CD4-positive, alpha-beta T cell treated with Interleukin-6 for 4 hours (primary cell): ENCODE data around the gene SARM1.

ENCODE experiments used
- DNase-seq: peaks from one replicate; pipeline ENCODE4 v3.0.0-alpha.2; 2020; ENCODE audit warnings: mixed read lengths

The SARM1 gene

GRCh38 chr17:28342313-28342712, 29.2 kb upstream of the SARM1 start:
- no peak for DNase-seq

DNA sequence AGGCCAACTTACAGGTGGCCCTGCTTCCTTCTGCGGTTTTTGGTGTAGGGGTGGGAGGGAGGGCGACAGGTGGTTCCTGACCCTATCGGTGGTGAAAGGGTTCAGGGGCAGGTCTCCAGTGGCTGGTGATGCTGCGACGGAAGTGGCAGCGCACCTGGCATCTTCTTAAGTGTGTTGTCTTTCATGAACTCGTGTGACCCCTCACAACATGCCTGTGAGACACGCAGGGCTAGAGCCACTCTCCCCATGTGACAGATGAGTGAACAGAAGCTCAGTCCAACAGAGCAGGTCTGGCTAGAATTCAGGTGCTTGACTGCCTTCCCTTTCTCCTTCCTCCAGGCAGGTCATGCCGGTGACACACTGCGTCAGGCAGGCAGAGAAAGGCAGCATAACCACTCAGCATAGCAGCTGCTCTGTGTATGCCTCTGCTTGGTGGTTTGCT, 28.0 kb upstream of the SARM1 start:
- DNase-seq, result no peak

DNA sequence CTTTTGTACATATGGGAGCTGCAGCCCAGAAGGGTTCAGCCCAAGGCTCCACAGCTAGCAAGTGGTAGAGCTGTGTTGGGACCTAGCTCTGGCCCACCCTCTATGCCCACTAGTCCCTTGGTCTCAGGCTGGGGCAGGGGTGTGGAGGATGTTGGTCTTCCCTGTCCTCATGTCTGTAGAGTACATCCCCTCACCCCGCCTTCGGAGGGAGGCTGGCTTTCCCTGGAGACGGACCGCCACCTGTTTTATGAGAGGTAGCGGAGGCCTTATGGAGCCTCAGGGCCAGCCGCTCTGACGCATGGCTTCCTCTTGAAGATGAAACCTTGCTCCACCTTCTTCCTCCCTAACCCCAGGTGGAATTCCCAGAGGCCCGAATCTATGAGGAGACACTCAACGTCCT, 27.5 kb upstream of the SARM1 start:
- DNase-seq, result no peak

DNA sequence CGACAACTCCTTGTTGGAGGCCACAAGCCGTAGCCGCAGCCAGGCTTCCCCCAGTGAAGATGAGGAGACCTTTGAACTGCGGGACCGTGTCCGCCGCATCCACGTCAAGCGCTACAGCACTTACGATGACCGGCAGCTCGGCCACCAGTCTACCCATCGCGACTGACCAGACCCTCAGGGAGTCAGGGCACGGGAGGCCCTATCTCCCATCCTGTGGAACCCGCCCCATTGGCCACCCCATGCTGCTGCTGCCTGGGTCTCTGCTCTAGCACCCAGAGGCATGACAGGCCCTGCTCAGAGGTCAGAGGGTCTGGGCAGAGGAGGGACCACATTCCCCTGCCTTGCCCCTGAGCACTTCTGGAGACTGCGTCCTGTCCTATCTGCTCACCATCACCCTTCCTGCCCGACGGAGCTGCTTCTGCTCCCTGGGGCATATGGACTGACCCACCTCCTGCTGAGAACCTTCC, 27.0 kb upstream of the SARM1 start:
- DNase-seq, result no peak

DNA sequence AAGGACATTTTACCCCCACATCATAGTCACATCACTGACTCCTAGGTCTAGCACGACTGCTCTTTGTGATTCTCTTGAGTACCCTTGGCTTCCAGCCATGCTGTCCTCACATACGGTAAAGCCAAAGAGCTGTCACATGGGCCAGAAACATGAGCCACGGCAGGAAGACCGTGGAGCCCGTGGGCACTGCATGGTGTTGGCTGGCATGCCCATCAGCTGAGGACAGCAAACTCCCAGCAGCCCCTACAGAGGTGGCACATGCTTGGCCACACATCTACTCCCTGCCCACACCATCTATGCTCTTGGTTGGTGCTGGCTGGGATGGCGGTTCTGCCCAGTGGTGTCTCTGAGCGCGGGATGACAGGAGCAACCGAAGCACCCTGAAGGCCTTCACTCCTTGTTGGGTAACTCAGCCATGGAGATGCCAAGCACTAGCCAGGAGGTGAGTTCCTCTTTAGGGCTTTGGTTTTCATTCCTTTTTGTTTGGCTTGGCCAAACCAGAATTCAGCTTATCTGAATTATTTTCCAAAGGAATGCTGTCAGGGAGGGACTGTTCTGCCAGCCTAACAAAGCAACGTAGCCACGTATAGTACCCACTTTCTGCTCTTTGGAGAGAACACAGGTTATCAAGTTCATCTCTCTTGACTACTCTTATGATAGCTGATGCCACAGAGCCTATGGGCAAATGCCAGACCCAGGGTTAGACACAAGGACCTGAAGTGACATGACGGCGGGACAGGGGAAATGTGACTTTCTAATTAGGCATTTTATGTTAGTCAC, 25.9 kb upstream of the SARM1 start:
- no peak for DNase-seq

- no peak for DNase-seq
Measured at GRCh38 chr17:28346199-28346580, 25.3 kb upstream of the SARM1 start.

DNA sequence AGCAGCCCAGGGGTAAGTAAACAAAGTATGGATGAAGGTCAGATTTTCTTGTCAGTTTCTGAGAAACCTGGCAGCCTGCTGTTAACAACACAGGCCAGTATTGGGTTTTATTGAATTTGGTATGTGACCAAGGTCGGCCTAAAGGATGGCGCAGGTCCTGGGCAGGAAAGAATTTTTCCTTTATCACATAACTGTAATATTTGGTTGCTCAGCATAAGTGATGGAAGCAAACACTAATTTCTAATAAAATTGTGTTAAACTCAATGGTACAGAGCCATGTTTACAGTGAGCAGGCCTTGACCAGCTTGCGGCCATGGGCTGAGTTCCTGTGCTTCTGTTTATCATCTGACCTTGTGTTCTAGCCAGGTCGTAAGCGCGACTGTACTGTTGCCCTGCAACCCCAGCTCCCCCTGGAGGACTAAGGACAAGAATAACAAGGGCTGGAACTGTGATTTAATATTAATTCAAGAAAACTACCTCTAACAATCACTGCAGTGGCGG, 24.7 kb upstream of the SARM1 start:
- no peak for DNase-seq

- no peak for DNase-seq
Measured at GRCh38 chr17:28347261-28347891, 24.1 kb upstream of the SARM1 start.

GRCh38 chr17:28348979-28349378, 22.5 kb upstream of the SARM1 start:
- no peak for DNase-seq

DNA sequence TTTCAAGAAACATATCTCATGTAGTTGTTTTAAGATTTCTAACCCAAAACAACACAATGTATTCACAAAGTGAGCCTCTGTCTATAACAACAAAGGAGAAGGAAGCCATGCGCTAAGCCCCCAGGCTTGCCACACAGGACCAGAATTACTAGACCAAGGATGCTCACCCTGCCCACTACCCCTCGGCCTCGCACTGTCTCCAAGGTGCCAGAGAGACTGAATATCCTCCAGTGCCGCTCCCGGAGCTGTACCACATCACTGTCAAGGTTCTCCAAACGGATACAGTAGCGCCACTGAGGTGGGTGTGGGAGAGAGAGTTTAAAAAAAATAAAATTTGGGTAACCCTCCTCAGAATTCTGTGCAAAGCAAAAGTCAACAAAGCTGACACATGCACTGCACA, 21.2 kb upstream of the SARM1 start:
- DNase-seq, result no peak

GRCh38 chr17:28357061-28357900, 14.2 kb upstream of the SARM1 start, which contains the start of gene POLDIP2:
Gene POLDIP2 (minus strand): TSS chr17:28357527. CDS start chr17:28357448, 79 bp downstream.
- peak; percentile 95 for DNase-seq

GRCh38 chr17:28357901-28358197, 13.6 kb upstream of the SARM1 start:
- DNase-seq, result no peak

DNA sequence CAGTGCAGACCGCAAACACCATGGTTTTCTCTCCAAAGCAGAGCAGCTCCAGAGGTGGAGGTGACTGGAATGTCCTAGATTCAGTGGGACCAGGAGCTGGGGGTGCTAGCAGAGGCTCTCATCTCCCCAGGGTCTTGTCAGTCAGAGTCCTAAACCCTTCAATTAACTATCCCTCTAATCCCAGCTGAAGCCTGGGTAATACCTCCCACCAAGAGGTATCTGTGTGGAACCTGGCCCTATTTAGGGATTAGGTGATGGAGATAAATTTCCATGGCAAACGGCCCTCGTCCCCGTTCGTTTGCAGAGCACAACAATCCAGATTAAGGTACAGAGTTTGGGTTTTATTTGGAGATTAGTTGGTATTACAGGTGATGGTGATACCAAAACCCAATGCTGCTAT, 8.3 kb upstream of the SARM1 start:
- DNase-seq, result no peak

DNA sequence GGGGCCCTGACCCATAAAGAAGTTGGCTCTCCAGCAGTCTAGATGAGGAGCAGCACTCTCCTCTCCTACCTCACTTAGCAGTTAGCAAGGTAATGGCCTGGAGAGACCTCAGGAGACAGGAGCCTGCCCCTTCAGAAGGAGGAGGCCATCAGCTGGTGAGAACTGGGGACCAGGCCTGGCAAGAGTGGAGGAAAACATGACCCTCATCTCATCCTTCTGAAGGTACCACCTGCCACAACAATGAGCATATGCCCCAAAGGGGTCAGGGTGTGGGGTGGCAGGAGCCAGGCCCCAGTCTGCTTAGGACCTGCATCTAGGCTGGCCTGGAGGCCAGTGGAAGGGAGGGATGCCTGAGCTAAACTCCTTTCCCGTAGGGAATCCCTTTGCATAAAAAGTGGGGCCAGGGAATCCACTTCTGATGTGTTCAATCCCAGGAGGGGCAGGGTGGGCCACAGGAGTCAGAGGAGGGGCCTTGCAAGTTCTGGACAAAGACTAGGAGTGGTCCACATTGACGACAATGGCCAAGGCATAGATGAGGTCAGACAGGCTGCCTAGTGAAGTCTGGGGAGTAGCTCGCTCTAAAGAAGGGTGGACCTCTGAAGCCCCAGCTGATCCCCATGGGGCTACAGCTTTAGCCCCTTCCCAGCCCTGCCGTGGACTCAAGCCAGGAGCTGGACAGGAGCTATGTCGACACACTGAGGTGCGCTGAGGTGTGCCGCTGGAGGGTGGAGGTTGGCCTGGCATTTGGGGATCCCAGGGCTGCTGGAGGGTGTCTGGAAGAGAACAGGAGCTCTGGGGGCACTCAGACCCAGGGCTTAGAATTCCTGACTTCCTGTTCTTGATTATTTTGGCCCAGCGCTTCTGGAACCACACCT, 7.5 kb upstream of the SARM1 start:
- no peak for DNase-seq

- DNase-seq, result no peak
Measured at GRCh38 chr17:28364665-28365363, 6.7 kb upstream of the SARM1 start, which contains the start of gene SEBOX. Gene SEBOX (minus strand): TSS chr17:28365199. CDS start chr17:28365151, 48 bp downstream.

DNA sequence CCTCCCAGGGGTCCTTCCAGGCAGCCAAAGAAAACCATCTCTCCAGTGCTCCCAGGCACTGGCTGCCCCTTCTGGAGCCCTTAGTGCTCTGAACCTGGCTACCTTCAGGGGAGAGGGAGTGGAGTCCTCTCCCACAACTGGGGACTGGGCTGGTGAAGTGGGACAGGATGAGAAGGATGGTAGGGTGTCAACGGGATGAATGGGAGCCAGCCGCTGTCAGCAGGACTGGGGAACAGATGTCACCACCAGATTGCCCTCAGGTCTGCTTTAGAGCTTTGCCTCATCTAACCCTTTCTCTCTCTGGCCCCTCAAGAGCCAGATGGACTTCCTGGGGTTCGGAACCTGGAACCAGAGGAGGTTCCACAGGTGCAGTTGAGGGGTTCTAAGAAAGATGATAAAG, 6.0 kb upstream of the SARM1 start:
- DNase-seq, result no peak

- DNase-seq, result no peak
Measured at GRCh38 chr17:28366605-28367004, 4.9 kb upstream of the SARM1 start.

DNA sequence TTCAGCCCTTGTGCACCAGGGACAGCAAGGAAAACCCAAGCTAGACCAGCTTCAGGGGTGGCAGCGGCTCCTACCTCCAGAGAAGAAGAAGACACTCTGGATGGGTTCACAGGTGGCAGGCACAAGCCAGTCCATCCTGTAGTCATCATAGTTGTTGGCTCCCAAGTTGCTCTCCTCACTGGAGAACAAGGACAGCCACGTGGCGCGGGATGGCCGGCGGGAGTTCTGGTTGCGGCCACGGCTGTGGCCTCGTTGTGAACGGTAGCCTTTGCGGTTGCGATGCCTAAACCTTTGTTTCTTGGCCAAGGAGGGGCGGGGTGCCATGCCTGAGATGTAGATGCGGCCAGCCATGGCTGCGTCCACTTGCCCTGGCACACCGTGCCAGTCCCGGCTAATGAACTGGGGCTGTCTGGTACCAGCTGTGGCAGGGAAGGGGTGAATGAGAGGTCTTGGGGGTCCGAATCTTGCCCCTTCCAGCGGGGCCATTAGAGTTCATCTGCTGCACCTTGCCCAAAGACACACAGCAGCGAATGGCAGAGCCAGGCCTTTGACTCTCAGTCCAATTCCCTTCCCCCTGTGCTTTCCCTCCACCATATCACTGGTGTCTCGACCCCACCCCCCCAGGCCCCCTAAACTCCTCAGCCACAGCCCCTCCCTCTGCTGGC, 3.7 kb upstream of the SARM1 start:
- DNase-seq, result no peak

GRCh38 chr17:28368306-28368831, 3.1 kb upstream of the SARM1 start:
- no peak for DNase-seq

DNA sequence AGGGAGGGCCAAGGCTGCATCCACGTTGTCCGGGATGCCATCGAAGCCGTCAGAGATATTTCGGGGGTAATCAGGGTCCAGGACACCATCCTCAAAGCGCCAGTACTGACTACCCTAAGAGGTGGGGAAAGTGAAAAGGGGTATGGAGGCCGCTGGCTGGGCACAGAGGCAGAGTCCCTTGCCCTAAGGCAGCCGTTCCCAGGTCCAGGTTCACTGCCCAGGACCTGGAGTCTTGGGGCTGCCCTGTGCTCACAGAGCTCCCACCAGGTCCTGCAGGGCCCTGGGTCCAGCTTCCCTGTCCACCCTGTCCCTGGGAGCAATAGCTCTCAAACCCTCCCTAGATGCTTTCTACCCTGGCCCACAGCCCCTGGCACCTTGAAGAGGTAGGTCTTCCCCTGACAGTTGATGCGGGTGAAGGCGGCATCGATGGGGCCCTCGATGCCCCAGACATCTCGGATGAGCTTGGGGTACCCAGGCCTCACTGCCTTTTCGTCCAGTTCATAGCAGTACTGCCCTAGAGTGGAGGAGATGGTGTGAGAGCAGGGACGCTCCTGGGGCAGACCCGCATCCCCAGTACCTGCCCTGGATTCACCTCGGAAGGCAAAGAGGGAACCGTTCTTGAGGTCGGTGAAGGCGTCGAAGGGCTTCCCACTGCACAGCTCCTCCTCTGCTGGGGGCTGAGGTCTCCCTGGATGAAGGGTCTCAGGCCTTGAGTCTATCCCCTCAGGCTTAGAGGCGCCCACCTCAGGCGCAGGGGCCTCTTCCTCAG, 2.4 kb upstream of the SARM1 start:
- DNase-seq, result no peak
